ENCODE measurements around the gene NRG3.

DNA sequence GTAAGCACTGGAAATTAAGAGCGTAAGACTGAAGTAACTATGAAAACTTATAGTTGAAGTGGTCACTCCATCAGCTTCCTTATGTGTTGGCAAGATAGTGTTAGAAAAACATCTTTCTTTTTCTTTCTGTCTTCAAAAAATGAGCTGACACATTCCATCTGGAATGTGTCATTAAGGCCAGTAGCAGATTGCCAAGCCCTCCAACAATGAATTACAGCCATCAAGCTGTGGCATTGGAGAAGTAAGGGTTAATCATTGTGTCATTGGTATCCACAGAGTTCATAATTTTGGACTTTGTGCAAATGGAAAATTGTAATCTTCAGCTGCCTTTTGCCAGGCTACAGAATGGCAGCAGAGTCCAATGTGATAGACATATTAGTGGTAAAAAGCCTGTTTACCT lies 926.3 kb downstream of the NRG3 start:
- TF ChIP-seq CTCF (conservative IDR thresholded peaks at IDR 0.05 in 1 of 2, IDR thresholded peaks at IDR 0.05 in 1 of 2; ENCODE audit: low read depth in 1 of 2, low read length in 2 of 2): no peak
- no peak for TF ChIP-seq EZH2 (IDR thresholded peaks at IDR 0.05; ENCODE audit: low read length, missing control alignments)

All from fibroblast of lung (primary cell).